ENCODE data around the gene CNTNAP2. TPM values are rescaled to one million over a fixed set of nuclear protein-coding genes. Genes with fewer than 3 reads are reported as not detected.

CNTNAP2 gene
- total RNA-seq, 2 experiments from 2014 or later = not detected

DNA sequence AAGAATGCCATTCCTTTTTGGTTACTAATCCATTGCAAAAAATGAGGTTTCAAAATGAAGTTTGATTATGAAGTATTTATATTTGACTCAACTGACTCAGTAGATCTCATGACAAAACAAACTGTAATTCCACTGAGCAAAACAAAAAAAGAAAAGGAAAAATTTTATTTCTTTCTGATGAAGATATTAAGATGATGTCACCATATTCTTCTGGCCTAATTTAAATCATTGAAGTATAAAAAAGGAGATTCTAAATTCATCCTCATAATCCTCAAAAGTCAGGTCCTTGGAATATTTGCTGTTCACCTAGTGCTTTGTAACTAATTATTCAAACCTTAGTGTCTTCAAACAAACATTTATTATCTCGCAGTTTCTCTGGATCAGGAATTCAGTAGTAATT lies 1183.7 kb downstream of the CNTNAP2 start:
- no peak for DNase-seq
- Histone ChIP-seq H3K36me3 (ENCODE audit: insufficient read depth, low read length) (no peaks in the 10 kb centered on the region), H3K27me3 (ENCODE audit: control insufficient read depth in 1 of 2, insufficient read depth in 2 of 2, low read length in 2 of 2) (no peaks in the 10 kb centered on the region), H3K4me1 (ENCODE audit: insufficient read depth, low read length) (no peaks in the 10 kb centered on the region), H3K9me3 (ENCODE audit: control insufficient read depth in 1 of 2, insufficient read depth in 1 of 2, low read length in 2 of 2) (peaks cover 0 to 7% of the 10 kb centered on the region in 2 experiments), H3K4me3 (ENCODE audit: low read length) (no peak overlapping the region), H3K27ac (ENCODE audit: low read depth in 1 of 2, low read length in 2 of 2) (no peak overlapping the region)
- TF ChIP-seq, protein P1, sequence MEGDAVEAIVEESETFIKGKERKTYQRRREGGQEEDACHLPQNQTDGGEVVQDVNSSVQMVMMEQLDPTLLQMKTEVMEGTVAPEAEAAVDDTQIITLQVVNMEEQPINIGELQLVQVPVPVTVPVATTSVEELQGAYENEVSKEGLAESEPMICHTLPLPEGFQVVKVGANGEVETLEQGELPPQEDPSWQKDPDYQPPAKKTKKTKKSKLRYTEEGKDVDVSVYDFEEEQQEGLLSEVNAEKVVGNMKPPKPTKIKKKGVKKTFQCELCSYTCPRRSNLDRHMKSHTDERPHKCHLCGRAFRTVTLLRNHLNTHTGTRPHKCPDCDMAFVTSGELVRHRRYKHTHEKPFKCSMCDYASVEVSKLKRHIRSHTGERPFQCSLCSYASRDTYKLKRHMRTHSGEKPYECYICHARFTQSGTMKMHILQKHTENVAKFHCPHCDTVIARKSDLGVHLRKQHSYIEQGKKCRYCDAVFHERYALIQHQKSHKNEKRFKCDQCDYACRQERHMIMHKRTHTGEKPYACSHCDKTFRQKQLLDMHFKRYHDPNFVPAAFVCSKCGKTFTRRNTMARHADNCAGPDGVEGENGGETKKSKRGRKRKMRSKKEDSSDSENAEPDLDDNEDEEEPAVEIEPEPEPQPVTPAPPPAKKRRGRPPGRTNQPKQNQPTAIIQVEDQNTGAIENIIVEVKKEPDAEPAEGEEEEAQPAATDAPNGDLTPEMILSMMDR (IDR thresholded peaks at IDR 0.05) = no peak
- H3K9me3 Mint-ChIP-seq = peaks cover 2% of the 10 kb centered on the region
- no peaks in the 10 kb centered on the region for H3K27me3 Mint-ChIP-seq
- POLR2A ChIA-PET = no interaction called here
- no peak overlapping the region for H3K4me3 Mint-ChIP-seq
- CTCF ChIA-PET = no interaction called here
- H3K27ac Mint-ChIP-seq = no peak overlapping the region
- no peak for ATAC-seq (ENCODE audit: poor library complexity)
- no peaks in the 10 kb centered on the region for H3K4me1 Mint-ChIP-seq (ENCODE audit: low read depth)
- intact Hi-C loops (cut with DNase I, micrococcal nuclease) = no loop called here
- H3K36me3 Mint-ChIP-seq (ENCODE audit: low read depth) = no peaks in the 10 kb centered on the region

DNA sequence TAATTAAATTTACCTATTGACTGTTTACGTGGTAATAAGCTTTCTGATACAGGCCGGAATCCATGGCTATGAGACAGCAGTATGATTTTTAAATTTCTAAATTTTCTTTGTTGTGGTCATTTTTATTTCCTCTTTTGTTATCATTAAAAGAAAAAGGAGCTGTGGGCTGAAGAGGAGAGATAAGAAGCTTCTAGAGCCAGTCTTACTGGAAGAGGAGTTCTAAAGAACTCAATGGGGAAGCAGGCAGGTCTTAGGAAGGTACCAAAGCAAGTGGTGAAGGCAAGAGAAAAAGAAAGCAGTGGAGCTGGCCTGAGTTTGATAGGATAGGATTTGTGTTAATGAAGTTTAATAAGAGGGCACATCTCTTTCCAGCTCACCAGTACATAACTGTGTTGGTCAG lies 1187.8 kb downstream of the CNTNAP2 start:
- Mint-ChIP-seq H3K27me3 (no peaks in the 10 kb centered on the region), H3K4me1 (ENCODE audit: low read depth) (no peaks in the 10 kb centered on the region), H3K4me3 (no peak overlapping the region), H3K9me3 (peaks cover 5% of the 10 kb centered on the region), H3K27ac (no peak overlapping the region), H3K36me3 (ENCODE audit: low read depth) (no peaks in the 10 kb centered on the region)
- Histone ChIP-seq H3K4me3 (ENCODE audit: low read length) (no peak overlapping the region), H3K27ac (ENCODE audit: low read depth in 1 of 2, low read length in 2 of 2) (no peak overlapping the region), H3K27me3 (ENCODE audit: control insufficient read depth in 1 of 2, insufficient read depth in 2 of 2, low read length in 2 of 2) (no peaks in the 10 kb centered on the region), H3K36me3 (ENCODE audit: insufficient read depth, low read length) (no peaks in the 10 kb centered on the region), H3K9me3 (ENCODE audit: control insufficient read depth in 1 of 2, insufficient read depth in 1 of 2, low read length in 2 of 2) (peaks cover 0 to 6% of the 10 kb centered on the region in 2 experiments), H3K4me1 (ENCODE audit: insufficient read depth, low read length) (no peaks in the 10 kb centered on the region)
- CTCF ChIA-PET = no interaction called here
- no peak for DNase-seq
- TF ChIP-seq, protein P1 (IDR thresholded peaks at IDR 0.05) = no peak
- intact Hi-C loops (cut with DNase I, micrococcal nuclease) = no loop called here
- ATAC-seq (ENCODE audit: poor library complexity) = no peak
- POLR2A ChIA-PET = no interaction called here

DNA sequence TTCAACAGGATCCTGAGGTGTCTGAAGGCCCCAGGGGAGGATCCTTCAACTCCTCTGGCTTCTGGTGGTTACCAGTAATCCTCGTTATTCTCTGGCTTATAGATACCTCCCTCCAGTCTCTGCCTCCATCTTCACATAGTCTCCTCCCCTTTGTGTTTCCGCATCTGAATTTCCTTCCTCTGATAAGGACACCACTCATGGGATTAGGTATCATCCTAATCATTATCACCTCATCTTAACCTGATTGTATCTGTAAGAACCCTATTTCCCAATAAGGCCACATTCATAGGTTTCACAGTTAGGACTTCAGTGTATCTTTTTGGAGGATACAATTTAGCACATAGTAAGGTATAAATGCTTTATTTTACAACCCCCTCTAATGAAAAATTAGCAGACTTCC lies 1189.2 kb downstream of the CNTNAP2 start:
- CTCF ChIA-PET = no interaction called here
- Mint-ChIP-seq H3K9me3 (peaks cover 5% of the 10 kb centered on the region), H3K4me1 (ENCODE audit: low read depth) (no peaks in the 10 kb centered on the region), H3K27ac (no peak overlapping the region), H3K36me3 (ENCODE audit: low read depth) (no peaks in the 10 kb centered on the region), H3K4me3 (no peak overlapping the region), H3K27me3 (no peaks in the 10 kb centered on the region)
- POLR2A ChIA-PET = no interaction called here
- no peak overlapping the region for H3K4me3 ChIP-seq (ENCODE audit: low read length)
- ATAC-seq (ENCODE audit: poor library complexity) (no peak), DNase-seq (no peak)
- no peaks in the 10 kb centered on the region for H3K4me1 ChIP-seq (ENCODE audit: insufficient read depth, low read length)
- intact Hi-C loops (cut with DNase I, micrococcal nuclease) = no loop called here
- H3K9me3 ChIP-seq (ENCODE audit: control insufficient read depth in 1 of 2, insufficient read depth in 1 of 2, low read length in 2 of 2) = peaks cover 0 to 6% of the 10 kb centered on the region in 2 experiments
- H3K27ac ChIP-seq (ENCODE audit: low read depth in 1 of 2, low read length in 2 of 2) = no peak overlapping the region
- no peaks in the 10 kb centered on the region for H3K36me3 ChIP-seq (ENCODE audit: insufficient read depth, low read length)
- no peaks in the 10 kb centered on the region for H3K27me3 ChIP-seq (ENCODE audit: control insufficient read depth in 1 of 2, insufficient read depth in 2 of 2, low read length in 2 of 2)
- TF ChIP-seq, protein P1 (IDR thresholded peaks at IDR 0.05) = no peak

All from CD4-positive, alpha-beta T cell (primary cell).